ENCODE measurements around the gene ASIC2.

GRCh38 chr17:33233811-33234177 is 59.3 kb downstream of the ASIC2 start:
- TF ChIP-seq CTCF (IDR thresholded peaks at IDR 0.05; ENCODE audit: low read depth, low read length, poor library complexity, severe bottlenecking) (no peak), EZH2phosphoT487 (IDR thresholded peaks at IDR 0.05; ENCODE audit: borderline replicate concordance, low read length) (no peak)
